ENCODE data around the gene TSPAN3.

TSPAN3 gene

GRCh38 chr15:77021803-77022381, 49.0 kb downstream of the TSPAN3 start:
- peak; percentile 59 for DNase-seq

- DNase-seq, result no peak
Observed at GRCh38 chr15:77021088-77021481, 49.8 kb downstream of the TSPAN3 start.

- no peak for DNase-seq
Observed at GRCh38 chr15:77020348-77021087, 50.4 kb downstream of the TSPAN3 start.

- peak; percentile 29 for DNase-seq
Observed at GRCh38 chr15:77019521-77020331, 51.2 kb downstream of the TSPAN3 start.

- DNase-seq, result no peak
Observed at GRCh38 chr15:77018796-77019505, 52.0 kb downstream of the TSPAN3 start.

- DNase-seq, result no peak
Observed at GRCh38 chr15:77017761-77018720, 52.9 kb downstream of the TSPAN3 start.

GRCh38 chr15:77017091-77017660, 53.7 kb downstream of the TSPAN3 start:
- DNase-seq, result no peak

GRCh38 chr15:77016321-77016695, 54.6 kb downstream of the TSPAN3 start:
- no peak for DNase-seq

- no peak for DNase-seq
Observed at GRCh38 chr15:77015646-77016320, 55.1 kb downstream of the TSPAN3 start.

- DNase-seq, result no peak
Observed at GRCh38 chr15:77014132-77015081, 56.5 kb downstream of the TSPAN3 start.

- peak; percentile 89 for DNase-seq
Observed at GRCh38 chr15:77013776-77014131, 57.2 kb downstream of the TSPAN3 start.

- DNase-seq, result peak; percentile 69
Observed at GRCh38 chr15:77012868-77013267, 58.0 kb downstream of the TSPAN3 start.

GRCh38 chr15:77012117-77012712, 58.7 kb downstream of the TSPAN3 start:
- DNase-seq, result no peak

- peak; percentile 48 for DNase-seq
Observed at GRCh38 chr15:77010857-77011256, 60.1 kb downstream of the TSPAN3 start.

- no peak for DNase-seq
Observed at GRCh38 chr15:77010312-77010686, 60.6 kb downstream of the TSPAN3 start.

GRCh38 chr15:77009646-77010311, 61.1 kb downstream of the TSPAN3 start:
- DNase-seq, result no peak

GRCh38 chr15:77009176-77009575, 61.7 kb downstream of the TSPAN3 start:
- DNase-seq, result no peak

- no peak for DNase-seq
Observed at GRCh38 chr15:77004189-77004588, 66.7 kb downstream of the TSPAN3 start.

Measured in CD4-positive, alpha-beta T cell treated with Interleukin-17A for 4 hours (primary cell).